ENCODE data around the gene ST8SIA1. TPM values are rescaled to one million over a fixed set of nuclear protein-coding genes. Genes with fewer than 3 reads are reported as not detected.

Gene ST8SIA1
- total RNA-seq, 1 experiment from 2014 or later, result 0.20 TPM

GRCh38 chr12:22234561-22234960 lies 99.9 kb downstream of the ST8SIA1 start:
- no peak overlapping the region for H3K4me3 ChIP-seq
- DNase-seq, result peak; percentile 78
- H3K27me3 ChIP-seq, result no peaks in the 10 kb centered on the region
- H3K36me3 ChIP-seq, result no peaks in the 10 kb centered on the region
- H3K9me3 ChIP-seq, result peaks cover 6% of the 10 kb centered on the region; the same call in 1 of the 2 replicates

- H3K36me3 ChIP-seq, result no peaks in the 10 kb centered on the region
- no peak for DNase-seq
- H3K27me3 ChIP-seq, result no peaks in the 10 kb centered on the region
- H3K4me3 ChIP-seq, result no peak overlapping the region
- no peaks in the 10 kb centered on the region for H3K9me3 ChIP-seq
Measured at GRCh38 chr12:22231836-22232235, 102.7 kb downstream of the ST8SIA1 start.

DNA sequence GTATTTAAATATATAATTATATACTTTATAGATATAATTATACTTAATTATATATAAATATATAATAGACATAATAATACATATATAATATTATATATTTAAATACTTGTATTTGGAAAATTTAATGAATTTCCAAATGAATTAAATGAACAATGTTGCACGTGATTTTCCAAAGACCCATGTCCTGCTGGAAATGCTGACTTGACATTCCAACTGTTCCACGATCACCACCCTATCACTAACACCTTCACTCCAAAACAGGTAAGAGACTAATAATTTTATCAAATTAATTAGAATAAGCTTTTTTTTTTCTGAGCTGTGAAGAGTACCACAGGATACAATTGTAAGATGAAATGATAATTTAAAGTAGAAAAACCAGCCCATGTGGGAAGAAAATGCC lies 103.4 kb downstream of the ST8SIA1 start:
- DNase-seq, result no peak
- Histone ChIP-seq H3K36me3 (no peaks in the 10 kb centered on the region), H3K4me3 (no peak overlapping the region), H3K9me3 (no peaks in the 10 kb centered on the region), H3K27me3 (no peaks in the 10 kb centered on the region)

DNA sequence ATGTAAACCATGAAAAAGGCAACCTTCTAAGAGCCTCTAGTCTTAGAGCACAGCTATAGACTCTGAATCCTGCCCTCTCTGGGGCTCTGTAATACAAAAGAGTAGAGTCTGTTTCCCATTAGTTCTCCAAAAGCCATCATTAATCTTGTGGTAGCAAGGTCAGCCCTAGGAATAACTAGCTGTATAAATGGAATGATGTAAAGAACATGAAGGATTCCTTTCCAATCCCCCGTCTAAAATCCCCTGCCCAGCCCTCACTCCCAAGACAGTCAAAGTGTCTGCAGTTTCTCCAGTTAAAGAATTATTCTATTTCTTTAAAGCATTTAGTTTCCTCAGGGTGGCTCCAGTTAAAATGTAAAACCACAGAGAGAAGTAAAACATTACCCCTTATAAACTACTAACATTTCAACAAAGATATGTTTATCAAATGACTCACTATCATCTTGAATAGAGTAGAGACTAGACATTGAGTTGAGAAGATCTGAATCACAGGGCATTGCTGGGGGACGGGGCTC lies 104.2 kb downstream of the ST8SIA1 start:
- no peak overlapping the region for H3K4me3 ChIP-seq
- H3K9me3 ChIP-seq, result no peaks in the 10 kb centered on the region
- DNase-seq, result no peak
- H3K27me3 ChIP-seq, result no peaks in the 10 kb centered on the region
- H3K36me3 ChIP-seq, result no peaks in the 10 kb centered on the region

DNA sequence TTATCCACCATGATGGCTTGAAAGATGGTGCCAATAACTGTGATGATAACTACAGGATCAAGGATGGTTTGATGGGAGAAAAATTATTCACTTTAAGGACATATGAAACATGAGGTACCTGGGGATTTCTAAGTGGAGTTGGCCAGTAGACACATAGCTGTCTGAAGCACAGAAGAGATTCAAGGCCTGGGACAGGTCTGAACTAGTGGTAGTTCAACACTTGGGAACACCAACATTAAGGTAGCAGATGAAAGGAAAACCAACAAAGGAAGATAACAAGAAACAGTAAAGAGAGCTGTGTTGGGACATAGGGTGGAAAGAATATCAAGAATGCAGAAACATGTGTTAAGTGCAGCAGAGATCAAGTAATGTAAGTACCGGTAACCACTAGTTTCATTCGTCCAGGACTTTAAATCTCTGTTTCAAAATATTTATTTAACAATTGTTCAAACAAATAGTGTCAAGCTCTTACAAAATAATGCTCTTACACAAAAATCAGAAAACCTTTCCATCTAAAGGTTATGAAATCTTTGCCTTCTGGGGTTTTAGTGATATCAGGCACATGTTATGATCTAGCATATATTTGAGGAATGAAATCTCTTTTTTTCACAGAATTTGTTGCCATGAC lies 104.7 kb downstream of the ST8SIA1 start:
- no peak for DNase-seq
- Histone ChIP-seq H3K9me3 (no peaks in the 10 kb centered on the region), H3K36me3 (no peaks in the 10 kb centered on the region), H3K27me3 (no peaks in the 10 kb centered on the region), H3K4me3 (no peak overlapping the region)

DNA sequence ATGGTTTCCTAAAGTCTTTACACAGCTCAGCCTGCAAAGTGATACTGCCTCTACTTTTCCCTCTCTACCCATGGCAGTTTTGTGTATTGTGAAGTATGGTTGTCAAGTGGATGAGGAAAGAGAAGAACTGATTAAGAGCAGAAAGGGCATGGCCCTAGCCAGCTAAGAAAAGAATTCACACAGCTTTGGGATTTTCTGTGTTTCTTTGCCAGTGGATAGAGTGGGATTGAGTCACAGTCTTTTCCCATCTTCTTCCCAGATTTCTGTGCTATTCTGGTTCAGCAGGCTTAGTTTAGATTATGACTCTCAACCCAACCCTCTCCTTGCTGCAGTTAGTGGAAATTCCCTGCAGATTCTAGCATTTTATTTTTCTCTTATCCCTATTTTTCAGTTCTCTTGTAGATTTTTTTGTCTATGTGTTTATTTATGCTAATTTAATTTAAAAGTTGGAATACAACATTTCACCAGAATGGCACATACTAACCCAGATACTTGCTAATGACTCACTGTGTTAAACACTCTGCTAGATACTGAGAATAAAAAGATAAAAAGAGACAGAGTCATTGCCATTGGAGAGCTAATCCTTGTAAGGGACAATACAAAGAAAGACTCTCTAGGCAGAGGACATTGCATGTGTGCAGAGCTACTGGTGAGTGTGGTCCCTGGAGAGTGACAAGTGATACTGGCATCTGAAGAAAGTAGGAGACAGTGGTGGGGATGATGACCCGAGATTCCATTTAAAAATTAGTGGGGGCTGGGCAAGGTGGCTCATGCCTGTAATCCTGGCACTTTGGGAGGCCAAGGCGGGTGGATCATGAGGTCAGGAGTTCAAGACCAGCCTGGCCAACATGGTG lies 106.3 kb downstream of the ST8SIA1 start:
- Histone ChIP-seq H3K36me3 (no peaks in the 10 kb centered on the region), H3K4me3 (no peak overlapping the region)
- DNase-seq, result peak; percentile 20

DNA sequence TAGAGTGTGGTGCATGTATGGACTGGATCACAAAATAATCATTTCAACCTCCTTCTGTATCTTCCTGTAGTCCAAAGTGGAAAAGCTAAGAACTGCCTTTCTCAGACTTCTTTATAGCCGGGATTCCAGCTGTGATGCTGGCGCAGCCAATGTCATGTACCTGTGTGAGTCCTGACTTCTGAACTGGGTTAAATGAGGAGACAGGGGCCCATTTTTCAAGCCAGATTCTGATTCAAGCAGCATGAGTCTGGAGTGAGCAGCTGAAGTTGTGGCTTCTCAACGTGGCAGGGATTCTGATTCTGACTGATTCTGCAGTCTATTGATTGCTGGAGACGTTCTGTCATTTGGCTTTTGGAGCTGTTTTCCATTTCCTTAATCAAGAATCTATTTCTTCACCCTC lies 111.2 kb downstream of the ST8SIA1 start:
- no peak for DNase-seq
- Histone ChIP-seq H3K36me3 (no peaks in the 10 kb centered on the region), H3K4me3 (no peak overlapping the region), H3K9me3 (no peaks in the 10 kb centered on the region), H3K27me3 (no peaks in the 10 kb centered on the region)

More for the DNA sequence above, 106.3 kb downstream of the ST8SIA1 start:
- Histone ChIP-seq H3K9me3 (no peaks in the 10 kb centered on the region), H3K27me3 (no peaks in the 10 kb centered on the region)

GRCh38 chr12:22217556-22217955 lies 117.0 kb downstream of the ST8SIA1 start:
- no peaks in the 10 kb centered on the region for H3K27me3 ChIP-seq
- H3K4me3 ChIP-seq, result no peak overlapping the region
- no peaks in the 10 kb centered on the region for H3K36me3 ChIP-seq
- no peak for DNase-seq
- 0 out of 2 replicates have a peak, but pooled peaks cover 2% of the 10 kb centered on the region for H3K9me3 ChIP-seq

GRCh38 chr12:22215467-22216253 lies 118.8 kb downstream of the ST8SIA1 start:
- Histone ChIP-seq H3K36me3 (no peaks in the 10 kb centered on the region), H3K9me3 (0 out of 2 replicates have a peak, but pooled peaks cover 2% of the 10 kb centered on the region), H3K4me3 (no peak overlapping the region), H3K27me3 (no peaks in the 10 kb centered on the region)
- DNase-seq, result no peak

- no peak overlapping the region for H3K4me3 ChIP-seq
- H3K27me3 ChIP-seq, result no peaks in the 10 kb centered on the region
- H3K36me3 ChIP-seq, result no peaks in the 10 kb centered on the region
- H3K9me3 ChIP-seq, result 0 out of 2 replicates have a peak, but pooled peaks cover 2% of the 10 kb centered on the region
- no peak for DNase-seq
Measured at GRCh38 chr12:22211128-22211527, 123.4 kb downstream of the ST8SIA1 start.

DNA sequence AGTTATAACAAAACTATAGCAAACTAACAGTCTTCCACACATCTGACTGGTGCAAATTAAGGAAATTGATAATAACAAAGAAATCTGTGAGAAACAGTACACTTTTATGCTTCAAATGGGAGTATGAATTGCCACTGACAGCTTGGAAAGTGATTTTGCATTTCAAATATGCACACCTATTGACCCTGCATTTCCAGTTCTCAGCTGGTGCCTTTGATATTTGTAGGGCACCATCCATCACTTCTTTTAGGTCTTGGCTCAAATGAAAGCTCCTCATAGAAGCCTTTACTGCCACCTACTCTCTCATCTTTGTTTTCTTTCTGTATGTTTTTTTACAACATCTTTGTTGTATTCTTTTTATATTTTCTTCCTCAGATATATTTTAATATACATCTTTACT lies 125.1 kb downstream of the ST8SIA1 start:
- no peak for DNase-seq
- Histone ChIP-seq H3K4me3 (no peak overlapping the region), H3K36me3 (no peaks in the 10 kb centered on the region), H3K27me3 (no peaks in the 10 kb centered on the region), H3K9me3 (0 out of 2 replicates have a peak, but pooled peaks cover 2% of the 10 kb centered on the region)

GRCh38 chr12:22206111-22206728 lies 128.3 kb downstream of the ST8SIA1 start:
- Histone ChIP-seq H3K36me3 (no peaks in the 10 kb centered on the region), H3K27me3 (no peaks in the 10 kb centered on the region), H3K9me3 (no peaks in the 10 kb centered on the region), H3K4me3 (no peak overlapping the region)
- no peak for DNase-seq

DNA sequence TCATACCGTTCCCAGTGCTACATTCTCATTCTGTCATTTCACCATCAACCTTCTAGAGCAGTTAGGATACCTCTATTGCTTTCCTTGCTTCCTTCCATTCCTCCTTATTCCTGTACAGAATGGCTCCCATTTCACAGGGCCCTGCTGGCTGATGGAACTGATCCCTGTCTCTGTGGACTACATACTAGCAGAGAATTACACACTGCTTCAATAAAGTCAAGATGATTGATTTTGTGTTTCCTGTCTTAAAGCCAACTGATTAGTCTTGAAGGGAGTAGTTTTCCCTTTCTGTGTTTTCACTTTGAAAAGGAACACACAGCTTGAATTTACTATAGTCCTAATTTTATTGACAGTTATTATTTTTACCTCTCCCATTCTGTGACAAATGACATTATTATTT lies 130.1 kb downstream of the ST8SIA1 start:
- Histone ChIP-seq H3K4me3 (no peak overlapping the region), H3K27me3 (no peaks in the 10 kb centered on the region), H3K9me3 (no peaks in the 10 kb centered on the region), H3K36me3 (no peaks in the 10 kb centered on the region)
- no peak for DNase-seq

- Histone ChIP-seq H3K9me3 (no peaks in the 10 kb centered on the region), H3K27me3 (no peaks in the 10 kb centered on the region), H3K36me3 (no peaks in the 10 kb centered on the region), H3K4me3 (no peak overlapping the region)
- no peak for DNase-seq
Measured at GRCh38 chr12:22202847-22203246, 131.7 kb downstream of the ST8SIA1 start.

GRCh38 chr12:22201101-22201500 lies 133.4 kb downstream of the ST8SIA1 start:
- no peaks in the 10 kb centered on the region for H3K36me3 ChIP-seq
- no peaks in the 10 kb centered on the region for H3K9me3 ChIP-seq
- DNase-seq, result no peak
- no peaks in the 10 kb centered on the region for H3K27me3 ChIP-seq
- H3K4me3 ChIP-seq, result no peak overlapping the region

DNA sequence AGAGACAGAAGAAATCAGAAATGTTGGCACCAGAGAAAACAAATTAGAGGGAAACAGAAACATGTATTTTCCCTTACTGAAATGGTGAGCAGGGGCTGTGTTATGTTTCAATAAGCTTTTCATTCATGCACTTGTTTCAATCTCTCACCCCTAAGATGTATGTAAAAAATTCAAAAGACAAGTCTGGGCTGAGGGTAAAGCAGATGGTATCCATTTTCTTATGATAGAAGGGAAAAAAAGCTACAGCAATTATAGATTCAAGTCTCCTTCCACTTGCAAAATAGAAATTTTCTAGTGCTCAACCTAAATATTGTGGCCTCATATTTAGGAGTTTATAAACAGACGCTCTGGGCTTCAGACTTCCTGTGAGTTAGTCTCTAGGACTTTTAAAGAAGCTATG lies 138.3 kb downstream of the ST8SIA1 start:
- Histone ChIP-seq H3K27me3 (no peaks in the 10 kb centered on the region), H3K4me3 (no peak overlapping the region), H3K9me3 (no peaks in the 10 kb centered on the region), H3K36me3 (no peaks in the 10 kb centered on the region)
- DNase-seq, result no peak

Measured in MG63 (cell line).